Tibial artery (tissue), 4 donors: ENCODE results near the gene LAMA2.

Experiments
- DNase-seq, 2 donors: peaks; one replicate each; pipeline ENCODE4 v3.0.0-alpha.2; 2019
- H3K27ac ChIP-seq, 2 donors: fragments of 200-600 bp; sonication (generic) in 1 of 2; 1 replicate in 1 of 2; 2 replicates in 1 of 2; pipeline ENCODE4 v1.5.1; 2018 to 2019; ENCODE audit warnings: mild to moderate bottlenecking in 1 of 2
- H3K27me3 ChIP-seq, 2 donors: fragments of 200-600 bp; sonication (generic) in 1 of 2; one replicate each; pipeline versions ENCODE4 v1.5.1 to v1.6.0; 2016 to 2019
- H3K36me3 ChIP-seq, 3 donors: fragments of 200-600 bp; sonication (generic) in 2 of 3; one replicate each; pipeline ENCODE4 v1.5.1; 2016 to 2019; ENCODE audit warnings: mild to moderate bottlenecking in 2 of 3
- H3K4me1 ChIP-seq, 4 donors: fragments of 200-600 bp; sonication (generic) in 2 of 4; 1 replicate in 3 of 4; 2 replicates in 1 of 4; pipeline ENCODE4 v1.5.1; 2016 to 2019
- H3K4me3 ChIP-seq, 2 donors: fragments of 200-600 bp; sonication (generic) in 1 of 2; 1 replicate in 1 of 2; 2 replicates in 1 of 2; pipeline ENCODE4 v1.5.1; 2018 to 2019; ENCODE audit warnings: mild to moderate bottlenecking in 2 of 2
- H3K9me3 ChIP-seq, 3 donors: fragments of 200-600 bp; sonication (generic) in 1 of 3; one replicate each; pipeline ENCODE4 v1.5.1; 2016 to 2019
- CTCF ChIP-seq, 2 experiments: fragments of 200-600 bp in 1 of 2; fragments of 450-650 bp in 1 of 2; IDR thresholded peaks; one replicate each; pipeline ENCODE4 v1.5.1; 2017 to 2019; ENCODE audit warnings: antibody characterized with exemption in 2 of 2, mild to moderate bottlenecking in 1 of 2, moderate library complexity in 1 of 2
- intact Hi-C: fragments of 100-400 bp; cut with DNase I; formaldehyde crosslinking; loops from one replicate; pipeline ENCODE4 v1.15.0; 2023; ENCODE audit warnings: low total_unique reads

Gene LAMA2

DNA sequence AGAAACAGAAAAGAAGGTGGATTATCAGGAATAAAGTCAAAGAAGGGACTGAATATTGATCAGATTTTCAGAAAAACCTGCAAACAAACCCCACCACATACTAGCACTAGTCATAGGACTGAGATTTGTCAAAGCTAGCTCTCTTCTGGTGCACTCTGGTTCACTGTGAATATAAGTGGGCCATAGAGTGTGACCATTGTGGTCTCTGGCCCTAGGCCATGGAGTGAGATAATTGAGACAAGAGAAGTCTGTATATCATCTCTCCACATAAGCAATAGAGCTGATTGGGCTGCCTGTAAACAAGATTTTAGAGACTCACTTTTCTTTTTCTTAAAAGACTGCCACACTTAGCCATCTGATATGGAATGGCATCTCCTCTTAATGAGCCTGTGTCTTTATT is 247.2 kb downstream of the LAMA2 start:
- no peak for DNase-seq
- intact Hi-C loops, result no loop called here
- H3K36me3 ChIP-seq, result no peaks in the 10 kb centered on the region
- no peak for TF ChIP-seq CTCF (IDR thresholded peaks at IDR 0.05)
- H3K4me1 ChIP-seq, result peaks cover 0 to 4% (median 1%) of the 10 kb centered on the region in 4 donors
- no peaks in the 10 kb centered on the region for H3K27me3 ChIP-seq
- peak overlapping the region; percentile 46 to 49 for H3K27ac ChIP-seq
- H3K4me3 ChIP-seq, result no peak overlapping the region
- H3K9me3 ChIP-seq, result no peaks in the 10 kb centered on the region

- intact Hi-C loops, result no loop called here
- Histone ChIP-seq H3K27me3 (no peaks in the 10 kb centered on the region), H3K27ac (peak overlapping the region; percentile 49 to 50), H3K4me1 (peaks cover 0 to 4% (median 1%) of the 10 kb centered on the region in 4 donors), H3K4me3 (no peak overlapping the region), H3K9me3 (no peaks in the 10 kb centered on the region), H3K36me3 (no peaks in the 10 kb centered on the region)
- peak; percentile 82 to 84 for DNase-seq
- no peak for TF ChIP-seq CTCF (IDR thresholded peaks at IDR 0.05)
Measured at GRCh38 chr6:129130959-129131681, 248.2 kb downstream of the LAMA2 start.

GRCh38 chr6:129133770-129134192 is 250.8 kb downstream of the LAMA2 start:
- H3K9me3 ChIP-seq, result no peaks in the 10 kb centered on the region
- H3K27me3 ChIP-seq, result no peaks in the 10 kb centered on the region
- intact Hi-C loops, result no loop called here
- no peaks in the 10 kb centered on the region for H3K36me3 ChIP-seq
- peak overlapping the region; percentile 54 to 61 for H3K27ac ChIP-seq
- no peak overlapping the region for H3K4me3 ChIP-seq
- no peak for TF ChIP-seq CTCF (IDR thresholded peaks at IDR 0.05)
- no peak for DNase-seq
- peaks cover 0 to 4% (median 1%) of the 10 kb centered on the region in 4 donors for H3K4me1 ChIP-seq

GRCh38 chr6:129134535-129134934 is 251.6 kb downstream of the LAMA2 start:
- Histone ChIP-seq H3K27ac (peak overlapping the region; percentile 40 to 61), H3K4me1 (peaks cover 0 to 4% (median 1%) of the 10 kb centered on the region in 4 donors), H3K27me3 (no peaks in the 10 kb centered on the region), H3K9me3 (no peaks in the 10 kb centered on the region), H3K4me3 (no peak overlapping the region), H3K36me3 (no peaks in the 10 kb centered on the region)
- TF ChIP-seq CTCF (IDR thresholded peaks at IDR 0.05), result no peak
- intact Hi-C loops, result no loop called here
- no peak for DNase-seq

- Histone ChIP-seq H3K4me3 (no peak overlapping the region), H3K4me1 (peaks cover 0 to 4% (median 1%) of the 10 kb centered on the region in 4 donors), H3K9me3 (no peaks in the 10 kb centered on the region), H3K27ac (peak overlapping the region; percentile 40 to 61), H3K27me3 (no peaks in the 10 kb centered on the region), H3K36me3 (no peaks in the 10 kb centered on the region)
- no peak for TF ChIP-seq CTCF (IDR thresholded peaks at IDR 0.05)
- intact Hi-C loops, result no loop called here
- DNase-seq, result no peak
Measured at GRCh38 chr6:129135451-129135850, 252.5 kb downstream of the LAMA2 start.
